Heart left ventricle (tissue), 13 donors: ENCODE measurements around the gene S100A9.

Experiments
- POLR2A ChIP-seq, 2 donors: fragments of 450-650 bp; IDR thresholded peaks; one replicate each; pipeline ENCODE4 v1.6.1; 2017; ENCODE audit warnings: antibody characterized with exemption in 2 of 2, mild to moderate bottlenecking in 2 of 2, moderate library complexity in 2 of 2
- TF ChIP-seq, protein P1 (sequence below), 12 donors: fragments of 200-600 bp; sonication (generic) in 4 of 12; IDR thresholded peaks; one replicate each; pipeline versions ENCODE4 v1.5.0 to v1.8.0; 2018 to 2022; ENCODE audit warnings: antibody characterized with exemption in 12 of 12, mild to moderate bottlenecking in 5 of 12
- donor health status: ischemic (EF 13 %, LVEDD 7.1; RV severe dilation, severe dysfunction).
- donor health status: DM: no; HTN: yes; CAD: no.
- donor health status: DM: no; HTN: no; CAD: no.
- donor health status: ischemic (EF 25% LVEDD 6.9; RV normal size, moderate dysfunction).
- donor health status: ischemic (EF 25% LVEDD 5.7; RV mildly dilated, moderate dysfunction).
- donor health status: ischemic (EF 35%, LVEDD 5.7; RV mildly dilated, moderate dysfunction).
- donor health status: nonischemic (EF 11% LVEDD 7.7; RV severe dilation, severe dysfunction).
- donor health status: DM: yes; HTN: yes; CAD: no.
- donor health status: PGD.
- donor health status: ischemic (EF 29% LVEDD 5.4; RV normal size, mild dysfunction).
- donor health status: nonischemic (EF 23%, LVEDD 6.1; RV moderate dilation, normal function).

DNA sequence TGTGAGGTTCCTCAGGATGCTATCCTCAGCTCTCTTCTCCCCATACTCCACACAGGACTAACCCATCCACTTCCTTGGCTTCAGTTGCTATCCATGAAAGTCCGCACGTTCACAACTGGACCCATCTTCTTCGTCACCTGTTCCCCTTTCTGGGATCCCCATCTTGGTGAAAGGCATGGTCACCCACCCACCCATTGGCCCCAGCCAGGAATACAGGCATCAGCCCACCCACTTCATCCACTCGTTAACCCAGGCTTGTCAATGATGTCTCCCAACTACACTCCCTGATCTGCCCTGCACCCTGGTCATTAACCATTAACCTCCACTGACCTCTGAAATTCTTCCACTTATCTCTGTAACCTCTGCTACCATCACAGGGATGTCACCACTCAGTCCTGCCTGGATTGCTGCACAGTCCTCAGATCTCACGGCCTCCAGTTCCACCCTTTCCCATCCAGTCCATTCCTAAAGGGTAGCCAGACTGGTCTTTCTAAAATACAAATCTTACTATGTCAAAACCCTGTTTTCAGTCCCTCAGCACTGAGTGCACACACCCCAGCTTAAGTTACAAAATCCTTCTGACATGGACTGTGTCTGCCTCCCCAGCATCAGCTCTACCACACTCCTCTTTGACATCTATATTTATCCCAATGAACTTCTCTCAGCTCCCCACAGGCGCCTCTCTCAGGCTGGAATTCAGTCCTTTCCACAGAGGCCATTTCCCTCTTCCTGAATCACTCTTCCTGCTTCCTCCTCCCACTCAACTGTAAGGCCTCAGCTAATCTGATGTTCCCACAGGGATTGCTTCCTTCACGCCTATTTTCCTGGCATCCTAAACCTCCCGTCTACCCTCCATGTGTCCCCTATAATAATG lies 19.4 kb upstream of the S100A9 start:
- TF ChIP-seq, protein P1, sequence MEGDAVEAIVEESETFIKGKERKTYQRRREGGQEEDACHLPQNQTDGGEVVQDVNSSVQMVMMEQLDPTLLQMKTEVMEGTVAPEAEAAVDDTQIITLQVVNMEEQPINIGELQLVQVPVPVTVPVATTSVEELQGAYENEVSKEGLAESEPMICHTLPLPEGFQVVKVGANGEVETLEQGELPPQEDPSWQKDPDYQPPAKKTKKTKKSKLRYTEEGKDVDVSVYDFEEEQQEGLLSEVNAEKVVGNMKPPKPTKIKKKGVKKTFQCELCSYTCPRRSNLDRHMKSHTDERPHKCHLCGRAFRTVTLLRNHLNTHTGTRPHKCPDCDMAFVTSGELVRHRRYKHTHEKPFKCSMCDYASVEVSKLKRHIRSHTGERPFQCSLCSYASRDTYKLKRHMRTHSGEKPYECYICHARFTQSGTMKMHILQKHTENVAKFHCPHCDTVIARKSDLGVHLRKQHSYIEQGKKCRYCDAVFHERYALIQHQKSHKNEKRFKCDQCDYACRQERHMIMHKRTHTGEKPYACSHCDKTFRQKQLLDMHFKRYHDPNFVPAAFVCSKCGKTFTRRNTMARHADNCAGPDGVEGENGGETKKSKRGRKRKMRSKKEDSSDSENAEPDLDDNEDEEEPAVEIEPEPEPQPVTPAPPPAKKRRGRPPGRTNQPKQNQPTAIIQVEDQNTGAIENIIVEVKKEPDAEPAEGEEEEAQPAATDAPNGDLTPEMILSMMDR (IDR thresholded peaks at IDR 0.05): no peak
- TF ChIP-seq POLR2A (IDR thresholded peaks at IDR 0.05): no peak
